Activated effector memory CD4-positive, alpha-beta T cell treated with anti-CD3 and anti-CD28 coated beads, Interleukin-2, amount 50 U/mL, for 16 hours (primary cell): ENCODE measurements around the gene LALBA.
A peak's percentile ranks its signal among the peaks of the same experiment; 100 is the strongest.
"Not testable (repeated sequence)": the region's sequence is repeated elsewhere in the genome, so short reads cannot be mapped to it uniquely, and the experiment has no call there.

Experiments
- DNase-seq: peaks from one replicate; pipeline ENCODE4 v3.0.0-alpha.2; 2020

LALBA gene

GRCh38 chr12:48569946-48570345, at the start of gene LALBA:
TSS of gene LALBA (minus strand) at chr12:48570046. CDS start at chr12:48570020, 26 bp downstream.
- no peak for DNase-seq

DNA sequence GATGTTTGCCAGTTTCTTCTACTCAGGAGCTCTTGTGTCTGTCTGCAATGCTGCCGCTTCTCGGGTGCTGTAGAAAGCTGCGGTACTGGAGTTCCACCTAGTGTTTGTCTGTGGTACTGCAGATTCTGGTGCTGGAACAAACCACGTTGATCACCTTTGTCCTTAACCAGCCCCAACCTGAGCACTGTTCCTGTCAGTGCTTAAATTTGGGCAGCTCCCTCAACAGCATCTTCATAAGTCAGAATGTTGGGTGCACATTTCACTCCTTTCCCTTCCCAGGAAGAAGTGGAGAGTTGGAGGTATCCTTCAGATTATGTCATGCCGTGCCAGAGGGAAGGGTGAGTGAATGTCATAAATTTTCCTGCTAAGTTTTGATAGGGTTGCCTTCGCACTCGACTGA, 48.7 kb upstream of the LALBA start:
- DNase-seq: peak; percentile 85

- no peak for DNase-seq
Measured at GRCh38 chr12:48615681-48616080, 45.8 kb upstream of the LALBA start.

- DNase-seq: no peak
Measured at GRCh38 chr12:48613321-48613720, 43.5 kb upstream of the LALBA start.

DNA sequence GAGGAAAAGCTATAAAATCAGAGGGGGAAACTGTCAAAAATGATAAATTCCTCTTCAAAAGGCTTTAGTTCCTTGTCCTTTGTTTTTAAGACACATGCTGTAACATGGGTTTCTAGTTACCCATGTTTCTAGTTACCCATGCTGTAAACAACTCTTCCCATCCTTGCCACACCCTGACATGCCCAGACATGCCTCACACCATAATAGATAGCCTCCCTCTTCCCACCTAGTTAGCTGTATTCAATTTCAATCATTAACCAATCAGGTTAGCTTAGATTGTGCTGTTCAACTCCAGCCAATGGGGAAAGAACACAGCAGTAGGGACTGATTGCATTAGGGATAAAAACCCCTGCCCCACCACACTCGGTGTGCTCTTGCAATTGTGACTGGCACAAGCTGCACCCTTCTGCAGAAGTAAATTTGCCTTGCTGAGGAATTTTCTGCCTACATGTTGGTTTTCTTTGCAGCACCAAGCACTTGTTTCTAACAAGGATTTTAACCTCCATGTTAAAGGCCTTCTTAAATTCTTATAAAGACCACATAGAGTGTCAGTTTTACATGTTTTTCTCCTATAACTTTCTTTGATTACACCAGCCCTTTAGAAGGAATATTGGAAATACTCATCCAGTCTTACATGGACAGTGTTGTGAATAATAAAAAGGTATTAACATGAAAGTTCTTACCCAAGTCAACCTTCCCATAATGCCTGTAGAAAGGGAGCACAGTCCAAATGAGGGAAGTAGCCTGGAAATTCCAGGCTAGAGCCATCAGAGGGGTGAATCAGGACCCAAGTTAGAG, 32.5 kb upstream of the LALBA start:
- DNase-seq: no peak

GRCh38 chr12:48601013-48601756, 31.3 kb upstream of the LALBA start:
- DNase-seq: no peak

DNA sequence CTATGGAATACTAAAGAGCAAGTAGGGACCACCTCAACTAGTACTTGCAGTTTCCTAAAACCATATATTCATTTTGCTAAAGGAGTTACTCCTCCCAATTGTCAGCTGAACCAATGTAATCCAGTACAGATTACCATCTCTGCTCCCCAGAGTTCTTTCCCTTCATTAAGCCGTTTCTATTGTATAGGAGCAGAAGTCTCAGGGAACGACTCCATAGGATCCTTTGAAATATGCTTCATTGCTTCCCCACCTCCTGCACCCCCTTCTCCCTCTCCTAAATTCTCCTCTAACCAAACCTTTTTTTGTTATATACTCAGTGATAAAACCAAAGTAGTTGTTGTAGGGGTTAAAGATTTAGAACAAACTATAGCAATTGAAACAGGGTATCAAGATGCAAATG, 30.7 kb upstream of the LALBA start:
- DNase-seq: no peak

DNA sequence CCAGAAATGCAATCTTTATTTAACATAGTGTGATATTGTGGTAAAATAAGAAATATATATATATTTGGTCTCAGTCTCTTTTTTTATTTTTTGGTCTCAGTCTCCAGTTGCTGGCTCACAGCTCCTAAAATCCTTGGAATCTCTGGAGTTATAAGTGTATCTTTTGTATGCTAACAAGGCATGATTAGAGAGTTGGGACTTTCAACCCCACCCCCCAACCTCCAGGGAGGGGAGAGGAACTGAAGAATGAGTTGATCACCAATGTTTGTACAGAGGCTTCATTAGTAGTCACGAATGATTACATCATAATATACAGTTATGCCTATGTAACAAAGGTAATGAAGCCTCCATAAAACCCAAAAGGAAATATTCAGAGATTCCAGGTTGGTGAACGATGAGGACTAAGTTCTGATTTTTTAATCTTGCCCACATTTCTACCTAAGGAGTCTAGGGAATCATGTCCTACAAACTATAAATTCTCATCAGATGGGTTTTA, 22.8 kb upstream of the LALBA start:
- no peak for DNase-seq

DNA sequence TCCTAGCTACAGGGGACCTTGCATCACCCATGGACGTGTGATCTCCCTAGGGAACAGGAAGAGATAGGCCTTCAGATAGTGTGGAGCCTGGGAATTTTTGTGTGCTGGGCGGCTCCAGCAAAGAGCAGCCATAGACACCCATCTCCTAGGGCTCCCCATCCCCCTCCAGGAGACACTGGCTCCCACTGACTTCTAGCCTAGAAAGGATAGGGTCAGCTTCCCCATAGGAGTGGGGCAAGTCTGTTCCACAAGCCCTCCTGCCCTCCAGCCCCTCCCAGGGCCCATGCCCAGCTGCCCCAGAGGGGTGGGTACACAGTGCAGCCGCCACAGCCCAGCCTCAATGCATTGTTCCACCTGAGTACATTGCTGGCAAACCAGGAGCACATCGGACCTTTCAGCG, 16.5 kb upstream of the LALBA start:
- no peak for DNase-seq

GRCh38 chr12:48583728-48584127, 13.9 kb upstream of the LALBA start:
- DNase-seq: no peak

DNA sequence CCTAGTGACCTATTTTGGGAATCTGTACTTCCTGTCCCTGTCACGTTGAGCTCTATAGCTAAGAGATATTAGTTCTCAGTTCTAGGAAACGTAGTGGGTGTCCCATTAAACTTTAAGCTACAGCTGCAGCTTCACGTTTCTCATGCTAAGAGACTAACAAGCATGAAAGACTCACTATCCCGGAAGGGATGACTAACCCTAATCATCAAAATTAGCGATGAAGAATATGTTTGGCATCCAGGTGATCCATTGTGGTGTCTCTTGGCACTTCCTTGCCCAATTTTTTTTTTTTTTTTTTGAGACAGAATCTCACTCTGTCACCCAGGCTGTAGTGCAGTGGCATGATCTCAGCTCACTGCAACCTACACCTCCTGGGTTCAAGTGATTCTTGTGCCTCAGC, 11.0 kb upstream of the LALBA start:
- DNase-seq: no peak

DNA sequence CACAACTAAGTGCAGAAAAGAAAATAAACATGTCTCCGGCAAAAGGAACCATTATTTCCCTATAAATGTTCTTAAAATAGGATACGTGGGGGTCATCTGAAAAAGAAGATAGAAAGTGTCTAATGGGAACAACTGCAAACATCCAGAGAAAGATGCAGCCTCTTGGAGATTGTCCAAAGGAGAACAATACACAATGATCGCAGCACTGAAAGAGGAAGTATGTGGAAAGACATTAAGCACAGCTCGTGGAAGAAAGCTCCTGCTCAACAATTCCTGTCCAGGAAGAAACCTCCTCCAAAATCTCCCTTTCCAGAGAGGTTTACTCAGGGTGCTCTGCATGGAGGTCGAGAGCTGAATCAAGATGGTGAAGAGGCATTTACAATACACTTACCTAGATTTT, 2.5 kb upstream of the LALBA start:
- DNase-seq: no peak

DNA sequence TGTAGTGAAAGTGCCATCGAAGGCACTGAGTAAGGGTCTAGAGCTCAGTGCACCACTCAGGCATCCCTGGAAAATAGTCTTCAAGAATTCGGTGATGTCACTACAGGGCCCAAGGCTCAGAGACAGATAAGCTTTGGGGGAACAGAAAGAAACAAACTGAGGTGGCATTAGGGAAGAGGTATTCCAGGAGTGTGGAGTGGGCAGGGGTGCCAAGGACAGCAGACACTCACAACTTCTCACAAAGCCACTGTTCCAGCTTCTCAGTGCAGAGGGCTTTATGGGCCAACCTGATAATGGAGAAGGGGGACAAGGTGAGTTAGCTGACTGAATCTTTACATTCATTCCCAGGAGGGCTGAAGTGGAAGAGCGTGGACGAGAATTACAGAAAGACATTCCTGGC, 2.1 kb downstream of the LALBA start:
- DNase-seq: no peak

- no peak for DNase-seq
Measured at GRCh38 chr12:48557919-48558318, 11.9 kb downstream of the LALBA start.

DNA sequence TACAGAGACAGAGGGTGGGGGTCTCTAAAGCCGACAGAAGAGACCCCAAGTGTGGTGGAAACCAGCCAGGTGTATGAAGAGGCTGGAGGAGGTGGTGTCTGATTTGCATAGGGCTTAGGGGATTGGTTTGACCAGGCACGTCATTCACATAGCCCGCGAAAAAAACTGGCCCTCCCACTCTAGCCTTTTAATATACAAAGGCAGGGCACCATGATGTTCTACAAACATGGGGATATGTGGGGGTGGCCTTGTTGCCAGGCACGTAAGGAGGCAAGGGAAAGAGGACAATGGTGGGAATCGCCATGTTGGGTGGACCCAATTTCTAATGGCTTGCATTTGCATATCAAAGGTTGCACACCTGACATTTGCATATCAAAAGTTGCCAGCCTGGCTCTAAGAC, 13.2 kb downstream of the LALBA start:
- no peak for DNase-seq

- not testable (repeated sequence) for DNase-seq
Measured at GRCh38 chr12:48553666-48554343, 16.0 kb downstream of the LALBA start.

DNA sequence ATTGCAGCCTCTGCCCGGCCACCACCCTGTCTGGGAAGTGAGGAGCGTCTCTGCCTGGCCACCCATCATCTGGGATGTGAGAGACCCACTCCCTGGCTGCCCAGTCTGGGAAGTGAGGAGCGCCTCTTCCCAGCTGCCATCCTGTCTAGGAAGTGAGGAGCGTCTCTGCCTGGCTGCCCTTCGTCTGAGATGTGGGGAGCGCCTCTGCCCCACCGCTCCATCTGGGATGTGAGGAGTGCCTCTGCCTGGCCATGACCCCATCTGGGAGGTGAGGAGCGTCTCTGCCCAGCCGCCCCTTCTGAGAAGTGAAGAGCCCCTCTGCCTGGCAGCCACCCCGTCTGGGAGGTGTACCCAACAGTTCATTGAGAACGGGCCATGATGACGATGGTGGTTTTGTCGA, 18.2 kb downstream of the LALBA start:
- DNase-seq: not testable (repeated sequence)

GRCh38 chr12:48547012-48547411, 22.8 kb downstream of the LALBA start:
- DNase-seq: not testable (repeated sequence)

DNA sequence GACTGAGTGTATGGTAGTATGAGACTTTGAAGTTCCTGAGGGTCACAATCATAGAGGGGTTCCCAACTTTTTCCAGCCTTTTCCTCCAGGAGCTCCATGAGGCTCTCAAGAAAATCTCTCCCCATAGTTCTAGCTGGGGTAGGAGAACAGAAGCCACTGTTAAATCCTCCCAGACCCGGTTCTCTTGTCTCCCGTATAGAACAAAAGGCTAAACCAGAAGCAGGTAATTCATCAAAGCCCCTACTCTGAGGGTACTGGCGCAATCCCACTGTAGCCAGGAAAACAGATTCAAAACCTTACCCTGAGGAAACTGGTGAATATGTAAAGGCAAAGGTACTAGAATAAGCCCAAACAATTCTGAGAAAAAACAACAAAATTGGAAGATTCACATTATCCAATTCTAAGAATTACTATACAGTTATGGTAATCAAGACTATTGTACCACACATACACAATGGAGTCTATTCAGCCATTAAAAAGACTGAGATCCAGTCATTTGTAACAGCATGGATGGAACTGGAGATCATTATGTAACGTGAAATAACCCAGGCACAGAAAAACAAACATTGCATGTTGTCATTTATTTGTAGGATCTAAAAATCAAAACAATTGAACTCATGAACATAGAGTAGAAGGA, 23.9 kb downstream of the LALBA start:
- no peak for DNase-seq

- peak; percentile 76 for DNase-seq
Measured at GRCh38 chr12:48542300-48542928, 27.4 kb downstream of the LALBA start.

GRCh38 chr12:48536602-48537001, 33.2 kb downstream of the LALBA start:
- DNase-seq: no peak

DNA sequence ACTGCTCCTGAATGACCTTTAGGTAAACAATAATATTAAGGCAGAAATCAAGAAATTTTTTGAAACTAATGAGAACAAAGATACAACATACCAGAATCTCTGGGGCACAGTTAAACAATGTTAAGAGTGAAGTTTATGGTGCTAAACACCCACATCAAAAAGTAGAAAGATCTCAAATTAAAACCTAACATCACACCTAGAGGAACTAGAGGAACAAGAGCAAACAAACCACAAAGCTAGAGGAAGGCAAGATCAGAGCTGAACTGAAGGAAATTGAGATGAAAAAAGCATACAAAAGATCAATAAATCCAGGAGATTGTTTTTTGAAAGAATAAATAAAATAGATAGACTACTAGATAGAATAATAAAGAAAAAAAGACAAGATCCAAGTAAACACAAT, 37.2 kb downstream of the LALBA start:
- no peak for DNase-seq
